Central memory CD8-positive, alpha-beta T cell (primary cell): ENCODE data around the gene BASP1.
"Not testable (repeated sequence)": the region's sequence is repeated elsewhere in the genome, so short reads cannot be mapped to it uniquely, and the experiment has no call there.

Experiments used
- ATAC-seq: fragments of 150-1000 bp; cut with Tn5 transposase; replicated peaks from 2 replicates; pipeline ENCODE4 v1.10.0; 2022; ENCODE audit warnings: mild to moderate bottlenecking, moderate FRiP score, moderate number of reproducible peaks; ENCODE audit not compliant: poor library complexity, severe bottlenecking; ENCODE audit errors: extremely low read depth
- DNase-seq, 2 donors: peaks; one replicate each; pipeline ENCODE4 v3.0.0; 2021; ENCODE audit warnings: low spot score in 2 of 2
- H3K27ac Mint-ChIP-seq: one replicate; pipeline ENCODE4 v1.8.0; 2022; ENCODE audit warnings: low read depth, mild to moderate bottlenecking, moderate library complexity, mixed read lengths
- H3K27me3 Mint-ChIP-seq: one replicate; pipeline ENCODE4 v1.8.0; 2022; ENCODE audit warnings: mixed read lengths
- H3K36me3 Mint-ChIP-seq: one replicate; pipeline ENCODE4 v1.8.0; 2022; ENCODE audit warnings: mild to moderate bottlenecking, moderate library complexity, mixed read lengths; ENCODE audit not compliant: insufficient read depth
- H3K4me1 Mint-ChIP-seq: one replicate; pipeline ENCODE4 v1.8.0; 2022; ENCODE audit warnings: mixed read lengths
- H3K4me3 Mint-ChIP-seq: one replicate; pipeline ENCODE4 v1.8.0; 2022; ENCODE audit warnings: mild to moderate bottlenecking, moderate library complexity, mixed read lengths
- H3K9me3 Mint-ChIP-seq: one replicate; pipeline ENCODE4 v1.8.0; 2022; ENCODE audit warnings: mixed read lengths

BASP1 gene

GRCh38 chr5:17252543-17252942, 35.1 kb downstream of the BASP1 start:
- ATAC-seq (no peak), DNase-seq (no peak)
- H3K9me3 Mint-ChIP-seq = peaks cover 18% of the 10 kb centered on the region
- no peaks in the 10 kb centered on the region for H3K4me1 Mint-ChIP-seq
- H3K27me3 Mint-ChIP-seq = no peaks in the 10 kb centered on the region
- no peak overlapping the region for H3K27ac Mint-ChIP-seq
- H3K4me3 Mint-ChIP-seq = no peak overlapping the region
- H3K36me3 Mint-ChIP-seq = no peaks in the 10 kb centered on the region

- Mint-ChIP-seq H3K27ac (no peak overlapping the region), H3K9me3 (peaks cover 25% of the 10 kb centered on the region), H3K27me3 (no peaks in the 10 kb centered on the region), H3K4me1 (no peaks in the 10 kb centered on the region), H3K36me3 (no peaks in the 10 kb centered on the region), H3K4me3 (no peak overlapping the region)
- DNase-seq (no peak), ATAC-seq (peak; percentile 28)
These were observed 38.1 kb downstream of the BASP1 start for GRCh38 chr5:17255471-17256021.

GRCh38 chr5:17256171-17256570, 38.7 kb downstream of the BASP1 start:
- Mint-ChIP-seq H3K27ac (no peak overlapping the region), H3K36me3 (no peaks in the 10 kb centered on the region), H3K4me3 (no peak overlapping the region), H3K4me1 (no peaks in the 10 kb centered on the region), H3K9me3 (peaks cover 25% of the 10 kb centered on the region), H3K27me3 (no peaks in the 10 kb centered on the region)
- no peak for DNase-seq
- ATAC-seq = no peak

- peaks cover 22% of the 10 kb centered on the region for H3K9me3 Mint-ChIP-seq
- no peaks in the 10 kb centered on the region for H3K4me1 Mint-ChIP-seq
- DNase-seq = no peak
These were observed 39.4 kb downstream of the BASP1 start for GRCh38 chr5:17256839-17257238.

GRCh38 chr5:17257705-17258273, 40.4 kb downstream of the BASP1 start:
- ATAC-seq (no peak), DNase-seq (no peak)
- no peak overlapping the region for H3K4me3 Mint-ChIP-seq
- H3K27me3 Mint-ChIP-seq = no peaks in the 10 kb centered on the region
- no peaks in the 10 kb centered on the region for H3K36me3 Mint-ChIP-seq
- no peak overlapping the region for H3K27ac Mint-ChIP-seq
- peaks cover 17% of the 10 kb centered on the region for H3K9me3 Mint-ChIP-seq
- no peaks in the 10 kb centered on the region for H3K4me1 Mint-ChIP-seq

More at GRCh38 chr5:17256839-17257238, 39.4 kb downstream of the BASP1 start:
- H3K36me3 Mint-ChIP-seq = no peaks in the 10 kb centered on the region
- no peak overlapping the region for H3K4me3 Mint-ChIP-seq
- H3K27ac Mint-ChIP-seq = no peak overlapping the region
- no peaks in the 10 kb centered on the region for H3K27me3 Mint-ChIP-seq
- ATAC-seq = no peak

- Mint-ChIP-seq H3K4me1 (no peaks in the 10 kb centered on the region), H3K9me3 (peaks cover 14% of the 10 kb centered on the region), H3K4me3 (no peak overlapping the region), H3K27me3 (no peaks in the 10 kb centered on the region), H3K36me3 (no peaks in the 10 kb centered on the region), H3K27ac (no peak overlapping the region)
- DNase-seq (no peak), ATAC-seq (no peak)
These were observed 41.0 kb downstream of the BASP1 start for GRCh38 chr5:17258431-17258830.

GRCh38 chr5:17259012-17259411, 41.6 kb downstream of the BASP1 start:
- not testable (repeated sequence) for H3K27ac Mint-ChIP-seq, DNase-seq, H3K4me1 Mint-ChIP-seq, H3K27me3 Mint-ChIP-seq, H3K4me3 Mint-ChIP-seq, H3K36me3 Mint-ChIP-seq, ATAC-seq
- H3K9me3 Mint-ChIP-seq = peaks cover 11% of the 10 kb centered on the region

GRCh38 chr5:17259630-17260257, 42.3 kb downstream of the BASP1 start:
- H3K4me3 Mint-ChIP-seq = no peak overlapping the region
- no peak overlapping the region for H3K27ac Mint-ChIP-seq
- peaks cover 11% of the 10 kb centered on the region for H3K9me3 Mint-ChIP-seq
- no peaks in the 10 kb centered on the region for H3K4me1 Mint-ChIP-seq
- ATAC-seq (no peak), DNase-seq (no peak)
- H3K27me3 Mint-ChIP-seq = no peaks in the 10 kb centered on the region
- H3K36me3 Mint-ChIP-seq = peaks cover 3% of the 10 kb centered on the region

GRCh38 chr5:17260549-17260948, 43.1 kb downstream of the BASP1 start:
- ATAC-seq = no peak
- no peak for DNase-seq
- Mint-ChIP-seq H3K9me3 (peaks cover 11% of the 10 kb centered on the region), H3K4me3 (no peak overlapping the region), H3K4me1 (no peaks in the 10 kb centered on the region), H3K36me3 (peaks cover 3% of the 10 kb centered on the region), H3K27me3 (no peaks in the 10 kb centered on the region), H3K27ac (no peak overlapping the region)

GRCh38 chr5:17261075-17261474, 43.6 kb downstream of the BASP1 start:
- Mint-ChIP-seq H3K27ac (no peak overlapping the region), H3K4me3 (no peak overlapping the region)
- ATAC-seq = no peak

GRCh38 chr5:17265041-17265440, 47.6 kb downstream of the BASP1 start:
- Mint-ChIP-seq H3K27me3 (no peaks in the 10 kb centered on the region), H3K4me3 (no peak overlapping the region), H3K36me3 (peaks cover 3% of the 10 kb centered on the region), H3K27ac (no peak overlapping the region), H3K9me3 (peaks cover 4% of the 10 kb centered on the region), H3K4me1 (no peaks in the 10 kb centered on the region)
- ATAC-seq (no peak), DNase-seq (no peak)

More at GRCh38 chr5:17261075-17261474, 43.6 kb downstream of the BASP1 start:
- no peaks in the 10 kb centered on the region for H3K27me3 Mint-ChIP-seq
- no peaks in the 10 kb centered on the region for H3K4me1 Mint-ChIP-seq
- H3K36me3 Mint-ChIP-seq = peaks cover 3% of the 10 kb centered on the region
- H3K9me3 Mint-ChIP-seq = peaks cover 11% of the 10 kb centered on the region
- no peak for DNase-seq

- no peak for DNase-seq
These were observed 49.7 kb downstream of the BASP1 start for GRCh38 chr5:17267106-17267505.

GRCh38 chr5:17269201-17269600, 51.8 kb downstream of the BASP1 start:
- no peak overlapping the region for H3K4me3 Mint-ChIP-seq
- ATAC-seq = no peak
- no peaks in the 10 kb centered on the region for H3K4me1 Mint-ChIP-seq

More at GRCh38 chr5:17267106-17267505, 49.7 kb downstream of the BASP1 start:
- Mint-ChIP-seq H3K4me3 (no peak overlapping the region), H3K9me3 (no peaks in the 10 kb centered on the region), H3K36me3 (peaks cover 3% of the 10 kb centered on the region), H3K27ac (no peak overlapping the region), H3K4me1 (no peaks in the 10 kb centered on the region), H3K27me3 (no peaks in the 10 kb centered on the region)
- no peak for ATAC-seq

More at GRCh38 chr5:17269201-17269600, 51.8 kb downstream of the BASP1 start:
- no peak overlapping the region for H3K27ac Mint-ChIP-seq
- no peaks in the 10 kb centered on the region for H3K27me3 Mint-ChIP-seq
- no peaks in the 10 kb centered on the region for H3K9me3 Mint-ChIP-seq
- H3K36me3 Mint-ChIP-seq = peaks cover 2% of the 10 kb centered on the region
- no peak for DNase-seq
